Spleen (tissue), 11 donors: ENCODE measurements around the gene RARS1. TPM values are rescaled to one million over a fixed set of nuclear protein-coding genes. Genes with fewer than 3 reads are reported as not detected.

ENCODE experiments used
- DNase-seq: peaks from one replicate; pipeline ENCODE4 v3.0.0-alpha.2; 2020
- H3K27ac ChIP-seq, 8 donors: fragments of 200-600 bp; sonication (generic) in 7 of 8; 1 replicate in 4 of 8; 2 replicates in 4 of 8; pipeline versions ENCODE4 v1.5.0 to v1.8.0; 2016 to 2021; ENCODE audit warnings: inconsistent platforms in 4 of 8, mild to moderate bottlenecking in 4 of 8, moderate library complexity in 1 of 8
- H3K27me3 ChIP-seq, 7 donors: fragments of 200-600 bp; sonication (generic) in 6 of 7; replicated peaks in 1 of 7; 1 replicate in 4 of 7; 2 replicates in 3 of 7; pipeline versions ENCODE4 v1.5.0 to v1.8.0; 2016 to 2021; ENCODE audit warnings: inconsistent platforms in 3 of 7, mild to moderate bottlenecking in 1 of 7
- H3K36me3 ChIP-seq, 6 donors: fragments of 200-600 bp; sonication (generic) in 5 of 6; 1 replicate in 4 of 6; 2 replicates in 2 of 6; pipeline versions ENCODE4 v1.5.0 to v1.8.0; 2016 to 2021; ENCODE audit warnings: inconsistent platforms in 2 of 6
- H3K4me1 ChIP-seq, 6 donors: fragments of 200-600 bp; sonication (generic) in 5 of 6; 1 replicate in 3 of 6; 2 replicates in 3 of 6; pipeline versions ENCODE4 v1.5.0 to v1.8.0; 2016 to 2021; ENCODE audit warnings: inconsistent platforms in 3 of 6
- H3K4me3 ChIP-seq, 8 donors: fragments of 200-600 bp; sonication (generic) in 7 of 8; 1 replicate in 4 of 8; 2 replicates in 4 of 8; pipeline versions ENCODE4 v1.5.0 to v1.8.0; 2016 to 2021; ENCODE audit warnings: inconsistent platforms in 4 of 8, mild to moderate bottlenecking in 4 of 8, moderate library complexity in 2 of 8
- H3K9me3 ChIP-seq, 8 donors: fragments of 200-600 bp; sonication (generic) in 7 of 8; 1 replicate in 4 of 8; 2 replicates in 4 of 8; pipeline versions ENCODE4 v1.5.0 to v1.8.0; 2016 to 2021; ENCODE audit warnings: inconsistent platforms in 4 of 8
- POLR2A ChIP-seq, 3 donors: fragments of 450-650 bp; IDR thresholded peaks; one replicate each; pipeline ENCODE4 v1.5.1; 2017; ENCODE audit warnings: antibody characterized with exemption in 3 of 3, mild to moderate bottlenecking in 1 of 3
- POLR2AphosphoS5 ChIP-seq, 3 donors: sonication (generic); formaldehyde crosslinking; IDR thresholded peaks; one replicate each; pipeline ENCODE4 v1.5.1; 2017; ENCODE audit warnings: antibody characterized with exemption in 3 of 3
- WGBS, 5 donors: extraction: QIAGEN DNeasy Blood & Tissue Kit in 3 of 5; methylation state at CpG; one replicate each; pipeline versions ENCODE4 v1.1.5 to v1.1.7; 2013 to 2018; 5-methylcytosine and 5-hydroxymethylcytosine counted together
- intact Hi-C: fragments of 100-400 bp; cut with DNase I; formaldehyde crosslinking; loops from one replicate; pipeline ENCODE4 v1.15.0; 2023; ENCODE audit warnings: low total_unique reads
- polyA plus RNA-seq, 3 donors: library from polyadenylated mRNA; stranded (reverse); fragments of 200-250 nt; gene quantifications; one replicate each; pipeline ENCODE4 v1.2.1, GENCODE V29; 2013
- total RNA-seq, 7 donors: library from RNA; depleted of rRNA in 3 of 7; stranded (reverse); fragments of >200 nt in 3 of 7; fragmentation: NEBNext Ultra II Directional in 4 of 7; extraction: Animal tissue kit (Norgen Biotek cat#: 25700) in 4 of 7; gene quantifications; one replicate each; pipeline versions ENCODE4 v1.1.0 to v1.2.1, GENCODE V29; 2016 to 2021
- TF ChIP-seq, protein P1 (sequence below), 11 experiments: fragments of 200-600 bp in 7 of 11; fragments of 450-650 bp in 4 of 11; sonication (generic) in 4 of 11; IDR thresholded peaks in 8 of 11; conservative IDR thresholded peaks in 3 of 11; 1 replicate in 7 of 11; 2 replicates in 4 of 11; pipeline versions ENCODE4 v1.4.0 to v1.8.0; 2016 to 2021; ENCODE audit warnings: antibody characterized with exemption in 11 of 11, inconsistent platforms in 4 of 11, mild to moderate bottlenecking in 1 of 11
- donor health status: healthy with polysubstance abuse.
- donor health status: DM: no; HTN: no; CAD: no; lungs with moderate emphysema.
- donor health status: DM: no; HTN: no; CAD: no.
- donor health status: Bipolar disorder and iron deficiency.
- donor health status: healthy.
- donor health status: DM: no; HTN: no; CAD: no.
- donor health status: DM: yes; HTN: yes; CAD: no.

The RARS1 gene
- total and polyA plus RNA-seq, 10 donors: 24.2 to 75.5 (median 60.2) TPM

- Histone ChIP-seq H3K27me3 (no peaks in the 10 kb centered on the region), H3K27ac (no peak overlapping the region), H3K9me3 (no peaks in the 10 kb centered on the region), H3K36me3 (no peaks in the 10 kb centered on the region), H3K4me3 (no peak overlapping the region), H3K4me1 (no peaks in the 10 kb centered on the region)
- WGBS, 5 donors: 44 to 56% (median 47%) methylated on average over 7 of the region's 7 CpGs
- intact Hi-C loops: no loop called here
- TF ChIP-seq, protein P1, sequence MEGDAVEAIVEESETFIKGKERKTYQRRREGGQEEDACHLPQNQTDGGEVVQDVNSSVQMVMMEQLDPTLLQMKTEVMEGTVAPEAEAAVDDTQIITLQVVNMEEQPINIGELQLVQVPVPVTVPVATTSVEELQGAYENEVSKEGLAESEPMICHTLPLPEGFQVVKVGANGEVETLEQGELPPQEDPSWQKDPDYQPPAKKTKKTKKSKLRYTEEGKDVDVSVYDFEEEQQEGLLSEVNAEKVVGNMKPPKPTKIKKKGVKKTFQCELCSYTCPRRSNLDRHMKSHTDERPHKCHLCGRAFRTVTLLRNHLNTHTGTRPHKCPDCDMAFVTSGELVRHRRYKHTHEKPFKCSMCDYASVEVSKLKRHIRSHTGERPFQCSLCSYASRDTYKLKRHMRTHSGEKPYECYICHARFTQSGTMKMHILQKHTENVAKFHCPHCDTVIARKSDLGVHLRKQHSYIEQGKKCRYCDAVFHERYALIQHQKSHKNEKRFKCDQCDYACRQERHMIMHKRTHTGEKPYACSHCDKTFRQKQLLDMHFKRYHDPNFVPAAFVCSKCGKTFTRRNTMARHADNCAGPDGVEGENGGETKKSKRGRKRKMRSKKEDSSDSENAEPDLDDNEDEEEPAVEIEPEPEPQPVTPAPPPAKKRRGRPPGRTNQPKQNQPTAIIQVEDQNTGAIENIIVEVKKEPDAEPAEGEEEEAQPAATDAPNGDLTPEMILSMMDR (IDR thresholded peaks at IDR 0.05 in 8 of 11, conservative IDR thresholded peaks at IDR 0.05 in 3 of 11): no peak
- TF ChIP-seq POLR2AphosphoS5 (IDR thresholded peaks at IDR 0.05) (no peak), POLR2A (IDR thresholded peaks at IDR 0.05) (no peak)
- DNase-seq: peak; percentile 44
Measured at GRCh38 chr5:168477060-168477459, 9.2 kb upstream of the RARS1 start.

DNA sequence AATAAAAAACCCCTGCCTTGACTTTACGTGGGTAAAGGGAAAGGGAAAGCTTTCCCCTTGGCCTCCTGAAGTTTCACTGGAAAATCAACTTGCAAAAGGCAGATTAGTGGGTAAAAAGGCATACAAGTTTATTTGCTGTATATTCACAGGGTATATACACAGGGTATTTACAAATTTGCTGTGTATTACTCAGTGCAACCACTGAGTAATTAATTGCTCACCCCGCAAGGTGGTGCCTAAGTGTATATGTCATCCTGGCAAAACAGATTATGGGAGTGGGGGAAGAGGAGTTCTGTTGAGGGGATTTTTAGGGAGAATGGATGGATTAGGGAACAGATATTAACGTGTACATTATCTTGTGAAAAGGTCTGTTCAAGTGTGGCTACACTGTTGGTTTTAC is 7.1 kb upstream of the RARS1 start:
- no peaks in the 10 kb centered on the region for H3K36me3 ChIP-seq
- no peaks in the 10 kb centered on the region for H3K9me3 ChIP-seq
- H3K4me1 ChIP-seq: no peaks in the 10 kb centered on the region
- no peak overlapping the region for H3K27ac ChIP-seq
- TF ChIP-seq, protein P1 (IDR thresholded peaks at IDR 0.05 in 8 of 11, conservative IDR thresholded peaks at IDR 0.05 in 3 of 11): no peak
- TF ChIP-seq POLR2AphosphoS5 (IDR thresholded peaks at IDR 0.05): no peak
- no peak for TF ChIP-seq POLR2A (IDR thresholded peaks at IDR 0.05)
- H3K4me3 ChIP-seq: no peak overlapping the region
- intact Hi-C loops: no loop called here
- DNase-seq: no peak
- WGBS, 5 donors: 77 to 89% (median 83%) methylated on average over 3 of the region's 3 CpGs
- H3K27me3 ChIP-seq: peaks cover 0 to 3% (median 0%) of the 10 kb centered on the region in 7 donors

GRCh38 chr5:168480601-168481000 is 5.7 kb upstream of the RARS1 start:
- intact Hi-C loops: no loop called here

GRCh38 chr5:168481330-168481788 is 4.9 kb upstream of the RARS1 start:
- Histone ChIP-seq H3K27ac (peak overlapping the region in 2 of 8 donors; percentile 12 to 49), H3K4me3 (no peak overlapping the region), H3K27me3 (peaks cover 0 to 3% (median 0%) of the 10 kb centered on the region in 7 donors), H3K4me1 (peaks cover 0 to 9% (median 5%) of the 10 kb centered on the region in 6 donors), H3K9me3 (no peaks in the 10 kb centered on the region), H3K36me3 (no peaks in the 10 kb centered on the region)
- DNase-seq: no peak
- TF ChIP-seq POLR2AphosphoS5 (IDR thresholded peaks at IDR 0.05) (no peak), POLR2A (IDR thresholded peaks at IDR 0.05) (no peak)
- TF ChIP-seq, protein P1 (IDR thresholded peaks at IDR 0.05 in 8 of 11, conservative IDR thresholded peaks at IDR 0.05 in 3 of 11): no peak
- intact Hi-C loops: no loop called here
- WGBS, 5 donors: 37 to 57% (median 50%) methylated on average over 3 to 4 of the region's 4 CpGs

More at GRCh38 chr5:168480601-168481000, 5.7 kb upstream of the RARS1 start:
- Histone ChIP-seq H3K27ac (no peak overlapping the region), H3K27me3 (peaks cover 0 to 3% (median 0%) of the 10 kb centered on the region in 7 donors), H3K4me1 (peaks cover 0 to 3% (median 0%) of the 10 kb centered on the region in 6 donors), H3K9me3 (no peaks in the 10 kb centered on the region), H3K36me3 (no peaks in the 10 kb centered on the region), H3K4me3 (no peak overlapping the region)
- no peak for TF ChIP-seq POLR2AphosphoS5 (IDR thresholded peaks at IDR 0.05)
- 89 to 92% (median 91%) methylated on average over 3 of the region's 3 CpGs for WGBS, 5 donors
- DNase-seq: no peak
